ENCODE data around the gene ALOX12B.
"Not testable (repeated sequence)": the region's sequence is repeated elsewhere in the genome, so short reads cannot be mapped to it uniquely, and the experiment has no call there.

Gene ALOX12B

GRCh38 chr17:8063761-8064534, 23.6 kb downstream of the ALOX12B start:
- no peak for DNase-seq (ENCODE audit: low read depth)

- DNase-seq (ENCODE audit: low read depth), result no peak
Measured at GRCh38 chr17:8062807-8063483, 24.6 kb downstream of the ALOX12B start.

GRCh38 chr17:8062435-8062806, 25.1 kb downstream of the ALOX12B start:
- peak; percentile 40 for DNase-seq (ENCODE audit: low read depth)

GRCh38 chr17:8061851-8062250, 25.7 kb downstream of the ALOX12B start:
- DNase-seq (ENCODE audit: low read depth), result not testable (repeated sequence)

- DNase-seq (ENCODE audit: low read depth), result peak; percentile 72
Measured at GRCh38 chr17:8060274-8060673, 27.2 kb downstream of the ALOX12B start.

- no peak for DNase-seq (ENCODE audit: low read depth)
Measured at GRCh38 chr17:8059131-8059530, 28.4 kb downstream of the ALOX12B start.

- DNase-seq (ENCODE audit: low read depth), result peak; percentile 77
Measured at GRCh38 chr17:8057691-8058114, 29.8 kb downstream of the ALOX12B start.

- DNase-seq (ENCODE audit: low read depth), result no peak
Measured at GRCh38 chr17:8056976-8057625, 30.4 kb downstream of the ALOX12B start.

- DNase-seq (ENCODE audit: low read depth), result peak; percentile 42
Measured at GRCh38 chr17:8056232-8056975, 31.1 kb downstream of the ALOX12B start.

- no peak for DNase-seq (ENCODE audit: low read depth)
Measured at GRCh38 chr17:8055851-8056231, 31.7 kb downstream of the ALOX12B start.

- DNase-seq (ENCODE audit: low read depth), result peak; percentile 20
Measured at GRCh38 chr17:8053600-8053999, 33.9 kb downstream of the ALOX12B start.

- no peak for DNase-seq (ENCODE audit: low read depth)
Measured at GRCh38 chr17:8052256-8053252, 35.0 kb downstream of the ALOX12B start.

GRCh38 chr17:8051831-8052230, 35.7 kb downstream of the ALOX12B start:
- no peak for DNase-seq (ENCODE audit: low read depth)

- DNase-seq (ENCODE audit: low read depth), result no peak
Measured at GRCh38 chr17:8048736-8049135, 38.8 kb downstream of the ALOX12B start.

GRCh38 chr17:8048236-8048635, 39.3 kb downstream of the ALOX12B start:
- DNase-seq (ENCODE audit: low read depth), result no peak

GRCh38 chr17:8047769-8048110, 39.8 kb downstream of the ALOX12B start:
- DNase-seq (ENCODE audit: low read depth), result no peak

GRCh38 chr17:8046929-8047768, 40.4 kb downstream of the ALOX12B start:
- no peak for DNase-seq (ENCODE audit: low read depth)

- no peak for DNase-seq (ENCODE audit: low read depth)
Measured at GRCh38 chr17:8046306-8046928, 41.1 kb downstream of the ALOX12B start.
